CD14-positive monocyte (primary cell): ENCODE data around the gene KAT6B. TPM values are rescaled to one million over a fixed set of nuclear protein-coding genes. Genes with fewer than 3 reads are reported as not detected.

Experiments
- DNase-seq, 3 donors: peaks; one replicate each; pipeline ENCODE4 v3.0.0-alpha.2; 2011 to 2022
- H2AFZ ChIP-seq: 2 replicates; pipeline ENCODE4 v1.6.0; 2012; ENCODE audit warnings: mild to moderate bottlenecking, low read depth, low read length, inconsistent platforms; ENCODE audit not compliant: insufficient read depth, poor library complexity, severe bottlenecking
- H3K27ac ChIP-seq, 2 donors: 1 replicate in 1 of 2; 2 replicates in 1 of 2; pipeline ENCODE4 v1.5.1; 2012 to 2013; ENCODE audit warnings: low read length in 2 of 2, control low read depth in 1 of 2, inconsistent platforms in 1 of 2, low read depth in 1 of 2, mild to moderate bottlenecking in 1 of 2
- H3K27me3 ChIP-seq, 2 donors: one replicate each; pipeline versions ENCODE4 v1.6.0 to v1.6.1; 2011 to 2013; ENCODE audit warnings: low read length in 2 of 2; ENCODE audit not compliant: control insufficient read depth in 2 of 2, insufficient read depth in 2 of 2
- H3K36me3 ChIP-seq, 2 donors: replicated peaks in 1 of 2; 1 replicate in 1 of 2; 2 replicates in 1 of 2; pipeline versions ENCODE4 v1.5.1 to v1.6.1; 2012 to 2013; ENCODE audit warnings: low read length in 2 of 2, control low read depth in 1 of 2, inconsistent platforms in 1 of 2, mild to moderate bottlenecking in 1 of 2; ENCODE audit not compliant: insufficient read depth in 2 of 2, control insufficient read depth in 1 of 2
- H3K4me1 ChIP-seq, 2 donors: 1 replicate in 1 of 2; 2 replicates in 1 of 2; pipeline versions ENCODE4 v1.5.1 to v1.6.1; 2012 to 2013; ENCODE audit warnings: low read length in 2 of 2, control low read depth in 1 of 2, inconsistent platforms in 1 of 2, mild to moderate bottlenecking in 1 of 2, moderate library complexity in 1 of 2; ENCODE audit not compliant: insufficient read depth in 2 of 2, control insufficient read depth in 1 of 2
- H3K4me2 ChIP-seq: replicated peaks from 2 replicates; pipeline ENCODE3; 2012; ENCODE audit warnings: low read length, moderate library complexity, mild to moderate bottlenecking; ENCODE audit not compliant: poor library complexity, severe bottlenecking; ENCODE audit errors: extremely low read depth
- H3K4me3 ChIP-seq, 3 experiments: fragments of 200-600 bp in 1 of 3; sonication (generic) in 1 of 3; replicated peaks in 1 of 3; 1 replicate in 2 of 3; 2 replicates in 1 of 3; pipeline ENCODE4 v1.5.1; 2011 to 2013; ENCODE audit warnings: low read length in 3 of 3, mild to moderate bottlenecking in 3 of 3, control low read depth in 2 of 3, low read depth in 2 of 3, inconsistent platforms in 1 of 3, moderate library complexity in 1 of 3
- H3K79me2 ChIP-seq: 2 replicates; pipeline ENCODE4 v1.6.0; 2012; ENCODE audit warnings: mild to moderate bottlenecking, control low read depth, inconsistent platforms, low read length, moderate library complexity; ENCODE audit not compliant: insufficient read depth
- H3K9ac ChIP-seq: 2 replicates; pipeline ENCODE4 v1.6.0; 2017; ENCODE audit warnings: low read length, mild to moderate bottlenecking; ENCODE audit not compliant: insufficient read depth, poor library complexity, severe bottlenecking
- H3K9me3 ChIP-seq, 2 donors: replicated peaks in 1 of 2; 1 replicate in 1 of 2; 2 replicates in 1 of 2; pipeline versions ENCODE4 v1.5.1 to v1.6.1; 2012 to 2013; ENCODE audit warnings: low read length in 2 of 2, control low read depth in 1 of 2; ENCODE audit not compliant: control insufficient read depth in 1 of 2, insufficient read depth in 1 of 2
- H4K20me1 ChIP-seq: 2 replicates; pipeline ENCODE4 v1.6.0; 2012; ENCODE audit warnings: mild to moderate bottlenecking, low read length, control low read depth, moderate library complexity; ENCODE audit not compliant: insufficient read depth
- H3K27ac Mint-ChIP-seq, 7 donors: one replicate each; pipeline ENCODE4 v1.8.0; 2020; ENCODE audit warnings: mild to moderate bottlenecking in 7 of 7, mixed read lengths in 7 of 7, moderate library complexity in 6 of 7, inconsistent platforms in 2 of 7
- H3K27me3 Mint-ChIP-seq, 3 donors: one replicate each; pipeline ENCODE4 v1.8.0; 2021 to 2022; ENCODE audit warnings: low read depth in 3 of 3, mild to moderate bottlenecking in 3 of 3, mixed read lengths in 3 of 3, moderate library complexity in 3 of 3, inconsistent platforms in 1 of 3
- H3K36me3 Mint-ChIP-seq, 2 donors: one replicate each; pipeline ENCODE4 v1.8.0; 2020; ENCODE audit warnings: mixed read lengths in 2 of 2, inconsistent platforms in 1 of 2, mild to moderate bottlenecking in 1 of 2
- H3K4me1 Mint-ChIP-seq: one replicate; pipeline ENCODE4 v1.8.0; 2020; ENCODE audit warnings: mild to moderate bottlenecking, mixed read lengths
- H3K4me3 Mint-ChIP-seq, 2 donors: one replicate each; pipeline ENCODE4 v1.8.0; 2020; ENCODE audit warnings: mild to moderate bottlenecking in 2 of 2, mixed read lengths in 2 of 2, moderate library complexity in 1 of 2
- H3K9me3 Mint-ChIP-seq, 7 donors: one replicate each; pipeline ENCODE4 v1.8.0; 2020 to 2022; ENCODE audit warnings: mixed read lengths in 7 of 7, mild to moderate bottlenecking in 6 of 7, moderate library complexity in 6 of 7, inconsistent platforms in 2 of 7
- CTCF ChIP-seq: fragments of 200-600 bp; IDR thresholded peaks from one replicate; pipeline ENCODE4 v1.8.0; 2022; ENCODE audit warnings: antibody characterized with exemption, mild to moderate bottlenecking
- WGBS: methylation state at CpG from one replicate; pipeline ENCODE4 v1.1.5; 2013; ENCODE audit warnings: missing lambda C conversion rate; ENCODE audit not compliant: insufficient coverage; 5-methylcytosine and 5-hydroxymethylcytosine counted together
- intact Hi-C, 2 donors: fragments of 100-400 bp; cut with micrococcal nuclease; formaldehyde crosslinking; loops; one replicate each; pipeline versions ENCODE4 v1.15.0 to v1.15.1; 2023
- polyA plus RNA-seq, 3 donors: library from polyadenylated mRNA; depleted of rRNA in 1 of 3; unstranded in 2 of 3; stranded (reverse) in 1 of 3; fragments of 300-500 nt in 2 of 3; fragments of >200 nt in 1 of 3; fragmentation: Illumina TruSeq in 2 of 3; gene quantifications; 1 replicate in 2 of 3; 2 replicates in 1 of 3; pipeline ENCODE4 v1.2.3, GENCODE V29; 2012 to 2021

KAT6B gene
- polyA plus RNA-seq, 3 donors, result 3.3 to 6.4 (median 6.2) TPM

DNA sequence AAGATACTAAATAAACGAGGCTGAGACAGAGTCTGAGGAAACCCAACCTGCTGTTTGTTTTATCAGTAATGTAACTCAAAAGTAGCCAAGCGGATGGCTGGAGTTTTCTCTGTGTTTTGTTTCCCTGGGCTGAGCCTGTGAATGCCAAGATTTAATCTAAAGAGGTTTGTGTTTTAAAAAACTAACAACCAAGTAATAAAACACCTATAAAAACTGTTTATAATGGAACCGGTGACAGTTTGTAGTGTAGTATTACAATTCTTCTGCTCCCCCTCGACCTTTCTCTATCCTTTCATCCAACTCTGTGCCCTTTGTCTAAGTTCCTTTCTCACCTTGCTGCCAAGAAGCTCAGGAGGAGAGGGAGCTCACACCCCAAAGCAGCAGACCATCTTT, 2.6 kb upstream of the KAT6B start:
- Histone ChIP-seq H3K4me1 (peaks cover 22 to 38% of the 10 kb centered on the region in 2 donors), H2AFZ (peak overlapping the region; percentile 96), H3K9ac (no peak overlapping the region), H4K20me1 (no peaks in the 10 kb centered on the region), H3K9me3 (no peaks in the 10 kb centered on the region), H3K4me2 (no peak overlapping the region), H3K27ac (no peak overlapping the region), H3K27me3 (no peaks in the 10 kb centered on the region), H3K36me3 (no peaks in the 10 kb centered on the region), H3K4me3 (no peak overlapping the region), H3K79me2 (peaks cover 17% of the 10 kb centered on the region)
- H3K4me1 Mint-ChIP-seq, result peaks cover 38% of the 10 kb centered on the region
- H3K36me3 Mint-ChIP-seq, result no peaks in the 10 kb centered on the region
- H3K27ac Mint-ChIP-seq, result peak overlapping the region in 1 of 7 donors; percentile 36
- WGBS, result 50% methylated on average over 1 of the region's 4 CpGs
- intact Hi-C loops, result loop anchor here (10.0 kb wide), 4 partner anchors 71 to 669 kb away; partner anchors contain the start of genes ADK (in 2 of the 2), AP3M1 (in 2 of the 2), COMTD1 (in 1 of the 2) and SAMD8 (in 1 of the 2)
- H3K4me3 Mint-ChIP-seq, result peak overlapping the region in 1 of 2 donors; percentile 94
- no peak for DNase-seq
- no peak for TF ChIP-seq CTCF
- peaks cover 0 to 3% (median 0%) of the 10 kb centered on the region in 7 donors for H3K9me3 Mint-ChIP-seq
- peaks cover 0 to 4% (median 0%) of the 10 kb centered on the region in 3 donors for H3K27me3 Mint-ChIP-seq

GRCh38 chr10:74824184-74824899, 2.1 kb upstream of the KAT6B start:
- intact Hi-C loops, result loop anchor here (10.0 kb wide), 4 partner anchors 70 to 670 kb away; partner anchors contain the start of genes ADK (in 2 of the 2), AP3M1 (in 2 of the 2), COMTD1 (in 1 of the 2) and SAMD8 (in 1 of the 2)
- Mint-ChIP-seq H3K36me3 (no peaks in the 10 kb centered on the region), H3K9me3 (no peaks in the 10 kb centered on the region), H3K4me1 (peaks cover 44% of the 10 kb centered on the region), H3K27ac (peak overlapping the region in 6 of 7 donors; percentile 31 to 84 (median 74)), H3K4me3 (peak overlapping the region; percentile 94 to 96), H3K27me3 (peaks cover 0 to 4% (median 0%) of the 10 kb centered on the region in 3 donors)
- H2AFZ ChIP-seq, result peak overlapping the region; percentile 96
- 20% methylated on average over 9 of the region's 18 CpGs for WGBS
- DNase-seq, result peak in 1 of 3 donors; percentile 11
- no peaks in the 10 kb centered on the region for H3K27me3 ChIP-seq
- no peaks in the 10 kb centered on the region for H3K36me3 ChIP-seq
- peak overlapping the region; percentile 77 to 95 (median 88) for H3K4me3 ChIP-seq
- H3K9ac ChIP-seq, result peak overlapping the region; percentile 67
- no peaks in the 10 kb centered on the region for H4K20me1 ChIP-seq
- TF ChIP-seq CTCF, result no peak
- peaks cover 22% of the 10 kb centered on the region for H3K79me2 ChIP-seq
- H3K4me2 ChIP-seq, result peak overlapping the region; percentile 99
- peak overlapping the region in 1 of 2 donors; percentile 36 for H3K27ac ChIP-seq
- H3K4me1 ChIP-seq, result peaks cover 26 to 44% of the 10 kb centered on the region in 2 donors
- H3K9me3 ChIP-seq, result no peaks in the 10 kb centered on the region
